GM18505 (cell line): ENCODE results near the gene NTN4.

Experiments
- ATAC-seq: cut with Tn5 transposase; IDR thresholded peaks from one replicate; pipeline ENCODE4 v1.9.1; 2021; ENCODE audit not compliant: unreplicated experiment
- POLR2A ChIP-seq: IDR thresholded peaks from 4 replicates; pipeline ENCODE4 v1.6.1; 2011; ENCODE audit warnings: borderline replicate concordance; ENCODE audit not compliant: insufficient read depth, insufficient read length; ENCODE audit errors: extremely low read depth

The NTN4 gene

GRCh38 chr12:95809000-95809680 is 18.6 kb upstream of the NTN4 start:
- no peak for TF ChIP-seq POLR2A
- no peak for ATAC-seq

GRCh38 chr12:95808146-95808545 is 17.6 kb upstream of the NTN4 start:
- no peak for TF ChIP-seq POLR2A
- no peak for ATAC-seq

GRCh38 chr12:95805864-95806671 is 15.5 kb upstream of the NTN4 start:
- no peak for TF ChIP-seq POLR2A
- ATAC-seq = no peak

- ATAC-seq = no peak
- no peak for TF ChIP-seq POLR2A
These were observed 13.7 kb upstream of the NTN4 start for GRCh38 chr12:95804291-95804690.

GRCh38 chr12:95803817-95804216 is 13.3 kb upstream of the NTN4 start:
- no peak for ATAC-seq
- TF ChIP-seq POLR2A = no peak

- no peak for TF ChIP-seq POLR2A
- ATAC-seq = no peak
These were observed 12.1 kb upstream of the NTN4 start for GRCh38 chr12:95802482-95803270.

- TF ChIP-seq POLR2A = no peak
- no peak for ATAC-seq
These were observed 6.4 kb upstream of the NTN4 start for GRCh38 chr12:95796982-95797289.

GRCh38 chr12:95796225-95796981 is 5.8 kb upstream of the NTN4 start:
- no peak for ATAC-seq
- no peak for TF ChIP-seq POLR2A

- no peak for ATAC-seq
- no peak for TF ChIP-seq POLR2A
These were observed 619 bp upstream of the NTN4 start for GRCh38 chr12:95790917-95791849.

GRCh38 chr12:95789126-95790032 is 1.2 kb downstream of the NTN4 start:
- no peak for ATAC-seq
- no peak for TF ChIP-seq POLR2A

GRCh38 chr12:95788637-95789036 is 1.9 kb downstream of the NTN4 start:
- ATAC-seq = no peak
- no peak for TF ChIP-seq POLR2A
